Smooth muscle cell (in vitro differentiated cells): ENCODE data around the gene CRPPA. TPM values are rescaled to one million over a fixed set of nuclear protein-coding genes. Genes with fewer than 3 reads are reported as not detected.

Experiments
- DNase-seq: peaks from one replicate; lab custom pipeline; 2025; ENCODE audit not compliant: unreplicated experiment; lab: John Stamatoyannopoulos, UW
- H2AFZ ChIP-seq: fragments of 200-600 bp; sonication (generic); 2 replicates; pipeline ENCODE4 v1.6.0; 2016; ENCODE audit warnings: antibody characterized with exemption, low read depth, mild to moderate bottlenecking
- H3F3A ChIP-seq: fragments of 200-600 bp; sonication (generic); 2 replicates; pipeline ENCODE4 v1.6.0; 2017; ENCODE audit warnings: antibody characterized with exemption, low read depth
- H3K27ac ChIP-seq: fragments of 200-600 bp; sonication (generic); 2 replicates; pipeline ENCODE4 v1.5.1; 2016; ENCODE audit warnings: low read depth, mild to moderate bottlenecking
- H3K27me3 ChIP-seq: fragments of 200-600 bp; sonication (generic); 2 replicates; pipeline ENCODE4 v1.6.1; 2016; ENCODE audit warnings: low read depth, mild to moderate bottlenecking
- H3K36me3 ChIP-seq: fragments of 200-600 bp; sonication (generic); 2 replicates; pipeline ENCODE4 v1.5.1; 2016; ENCODE audit warnings: low read depth
- H3K4me1 ChIP-seq: fragments of 200-600 bp; sonication (generic); 2 replicates; pipeline ENCODE4 v1.5.1; 2016; ENCODE audit warnings: low read depth
- H3K4me2 ChIP-seq: fragments of 200-600 bp; sonication (generic); 2 replicates; pipeline ENCODE4 v1.6.0; 2016; ENCODE audit warnings: mild to moderate bottlenecking
- H3K4me3 ChIP-seq: fragments of 200-600 bp; sonication (generic); 2 replicates; pipeline ENCODE4 v1.5.1; 2016; ENCODE audit warnings: mild to moderate bottlenecking
- H3K79me2 ChIP-seq: fragments of 200-600 bp; sonication (generic); 2 replicates; pipeline ENCODE4 v1.6.0; 2016; ENCODE audit warnings: low read depth, mild to moderate bottlenecking
- H3K9ac ChIP-seq: fragments of 200-600 bp; sonication (generic); 2 replicates; pipeline ENCODE4 v1.6.0; 2016; ENCODE audit warnings: low read depth
- H3K9me3 ChIP-seq: fragments of 200-600 bp; sonication (generic); replicated peaks from 2 replicates; pipeline ENCODE4 v1.5.1; 2016; ENCODE audit warnings: low read depth
- H4K20me1 ChIP-seq: fragments of 200-600 bp; sonication (generic); 2 replicates; pipeline ENCODE4 v1.6.0; 2016; ENCODE audit warnings: low read depth
- CTCF ChIP-seq: fragments of 200-600 bp; sonication (generic); IDR thresholded peaks from 2 replicates; pipeline ENCODE4 v1.5.1; 2017; ENCODE audit warnings: borderline replicate concordance, mild to moderate bottlenecking, antibody characterized with exemption; ENCODE audit not compliant: insufficient read depth, poor library complexity, severe bottlenecking
- WGBS: methylation state at CpG from one replicate; pipeline ENCODE4 v1.1.7; 2016; ENCODE audit warnings: low lambda C conversion rate; 5-methylcytosine and 5-hydroxymethylcytosine counted together
- polyA plus RNA-seq: library from polyadenylated mRNA; unstranded; fragments of >200 nt; fragmentation: Nextera tagmentation; extraction: Ambion mirVana; gene quantifications from 2 replicates; pipeline ENCODE4 v1.2.1, GENCODE V29; 2016
- total RNA-seq: library from RNA; depleted of rRNA; stranded (reverse); fragments of >200 nt; gene quantifications from 2 replicates; pipeline ENCODE4 v1.2.3, GENCODE V29; 2014

CRPPA gene
- total and polyA plus RNA-seq, 2 experiments from 2014 or later = 1.7 to 1.9 TPM

DNA sequence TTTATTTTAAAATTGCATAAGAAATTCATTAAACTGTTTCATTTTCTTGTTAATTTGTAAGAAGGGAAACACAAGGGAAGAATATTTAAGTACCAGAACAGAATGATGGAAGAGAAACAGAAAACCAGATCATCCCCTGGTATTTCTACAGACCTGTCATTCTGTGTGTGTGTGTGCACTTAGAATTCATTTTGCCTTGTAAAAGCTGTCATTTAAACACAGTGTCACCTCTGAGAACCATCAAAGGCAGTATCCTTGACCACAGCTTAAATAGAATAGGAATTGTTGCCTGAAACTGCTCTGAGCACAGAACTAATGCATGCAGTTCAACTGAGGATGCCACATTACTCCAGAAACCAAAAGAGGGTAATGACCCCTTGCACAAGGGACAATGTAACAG lies 6.8 kb upstream of the CRPPA start:
- Histone ChIP-seq H4K20me1 (no peaks in the 10 kb centered on the region), H3K4me1 (peaks cover 5% of the 10 kb centered on the region), H3K4me2 (peak overlapping the region; percentile 43), H3K79me2 (no peaks in the 10 kb centered on the region), H3K4me3 (no peak overlapping the region), H3K27ac (no peak overlapping the region), H2AFZ (no peak overlapping the region), H3K27me3 (no peaks in the 10 kb centered on the region), H3K9ac (no peak overlapping the region), H3K36me3 (no peaks in the 10 kb centered on the region), H3K9me3 (no peaks in the 10 kb centered on the region), H3F3A (no peaks in the 10 kb centered on the region)
- no peak for DNase-seq
- no peak for TF ChIP-seq CTCF

DNA sequence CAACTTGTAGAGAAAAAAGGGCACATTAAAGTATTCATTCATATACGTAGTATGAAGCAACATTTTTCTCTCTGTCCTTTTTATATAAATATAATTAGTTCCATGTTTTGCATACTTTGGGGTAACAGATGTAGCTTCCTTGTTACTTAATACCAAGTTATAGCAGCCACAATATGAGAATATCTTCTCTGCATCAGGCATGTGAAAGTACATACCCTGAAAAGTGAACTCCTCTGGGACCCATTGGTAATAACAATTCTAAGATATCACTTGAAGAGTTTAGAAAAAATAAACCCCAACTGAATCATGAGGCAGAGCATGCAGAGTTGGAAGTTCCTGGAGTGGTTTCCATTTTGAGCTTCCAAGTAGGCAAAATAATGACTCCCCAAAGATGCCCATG lies 2.4 kb upstream of the CRPPA start:
- DNase-seq = no peak
- H4K20me1 ChIP-seq = no peaks in the 10 kb centered on the region
- H3K4me1 ChIP-seq = peaks cover 11% of the 10 kb centered on the region
- H3K9me3 ChIP-seq = no peaks in the 10 kb centered on the region
- H3K4me2 ChIP-seq = no peak overlapping the region
- WGBS = 44% methylated on average over 1 of the region's 1 CpG
- H3K36me3 ChIP-seq = no peaks in the 10 kb centered on the region
- H2AFZ ChIP-seq = no peak overlapping the region
- H3K79me2 ChIP-seq = no peaks in the 10 kb centered on the region
- no peak overlapping the region for H3K9ac ChIP-seq
- H3F3A ChIP-seq = no peaks in the 10 kb centered on the region
- H3K4me3 ChIP-seq = no peak overlapping the region
- no peak overlapping the region for H3K27ac ChIP-seq
- H3K27me3 ChIP-seq = no peaks in the 10 kb centered on the region
- TF ChIP-seq CTCF = no peak

DNA sequence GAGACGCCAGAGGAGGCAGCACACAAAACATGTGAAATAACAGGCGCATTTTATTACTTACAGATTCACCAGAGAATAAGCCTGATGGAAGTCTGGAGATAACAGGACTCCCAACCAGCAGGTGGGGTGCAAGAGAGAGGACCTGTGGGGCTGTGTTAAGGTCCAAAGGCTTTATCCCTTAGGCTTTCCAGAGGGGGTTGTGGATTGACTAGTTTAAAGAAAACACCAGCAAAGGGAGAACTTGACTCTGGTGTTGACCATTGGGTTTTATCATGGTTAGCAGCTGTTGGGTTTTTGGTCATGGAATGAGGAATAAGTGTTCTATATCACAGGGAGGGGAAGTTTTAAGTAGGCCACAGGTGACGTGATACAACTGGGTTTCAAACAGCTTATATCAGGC lies 1.6 kb upstream of the CRPPA start:
- Histone ChIP-seq H3K4me1 (peaks cover 7% of the 10 kb centered on the region), H3F3A (no peaks in the 10 kb centered on the region), H4K20me1 (no peaks in the 10 kb centered on the region), H2AFZ (no peak overlapping the region), H3K9ac (no peak overlapping the region), H3K4me3 (no peak overlapping the region), H3K79me2 (no peaks in the 10 kb centered on the region), H3K4me2 (no peak overlapping the region), H3K27ac (no peak overlapping the region), H3K9me3 (no peaks in the 10 kb centered on the region), H3K36me3 (no peaks in the 10 kb centered on the region), H3K27me3 (no peaks in the 10 kb centered on the region)
- DNase-seq = no peak
- WGBS = 93% methylated on average over 3 of the region's 3 CpGs
- TF ChIP-seq CTCF = no peak

- DNase-seq = no peak
- no peaks in the 10 kb centered on the region for H3F3A ChIP-seq
- H3K27me3 ChIP-seq = no peaks in the 10 kb centered on the region
- peak overlapping the region; percentile 91 for H2AFZ ChIP-seq
- H3K4me3 ChIP-seq = no peak overlapping the region
- 41% methylated on average over 1 of the region's 1 CpG for WGBS
- peak overlapping the region; percentile 85 for H3K27ac ChIP-seq
- H3K4me1 ChIP-seq = peaks cover 7% of the 10 kb centered on the region
- no peaks in the 10 kb centered on the region for H3K36me3 ChIP-seq
- no peak for TF ChIP-seq CTCF
- no peaks in the 10 kb centered on the region for H3K79me2 ChIP-seq
- no peaks in the 10 kb centered on the region for H3K9me3 ChIP-seq
- no peaks in the 10 kb centered on the region for H4K20me1 ChIP-seq
- H3K9ac ChIP-seq = no peak overlapping the region
- peak overlapping the region; percentile 85 for H3K4me2 ChIP-seq
Observed at GRCh38 chr7:16422103-16422435, 731 bp upstream of the CRPPA start.
